ENCODE measurements around the gene SLC35G2.
"Not testable (repeated sequence)": the region's sequence is repeated elsewhere in the genome, so short reads cannot be mapped to it uniquely, and the experiment has no call there.

The SLC35G2 gene

GRCh38 chr3:136891934-136892855 lies 73.3 kb downstream of the SLC35G2 start:
- no peak for DNase-seq

DNA sequence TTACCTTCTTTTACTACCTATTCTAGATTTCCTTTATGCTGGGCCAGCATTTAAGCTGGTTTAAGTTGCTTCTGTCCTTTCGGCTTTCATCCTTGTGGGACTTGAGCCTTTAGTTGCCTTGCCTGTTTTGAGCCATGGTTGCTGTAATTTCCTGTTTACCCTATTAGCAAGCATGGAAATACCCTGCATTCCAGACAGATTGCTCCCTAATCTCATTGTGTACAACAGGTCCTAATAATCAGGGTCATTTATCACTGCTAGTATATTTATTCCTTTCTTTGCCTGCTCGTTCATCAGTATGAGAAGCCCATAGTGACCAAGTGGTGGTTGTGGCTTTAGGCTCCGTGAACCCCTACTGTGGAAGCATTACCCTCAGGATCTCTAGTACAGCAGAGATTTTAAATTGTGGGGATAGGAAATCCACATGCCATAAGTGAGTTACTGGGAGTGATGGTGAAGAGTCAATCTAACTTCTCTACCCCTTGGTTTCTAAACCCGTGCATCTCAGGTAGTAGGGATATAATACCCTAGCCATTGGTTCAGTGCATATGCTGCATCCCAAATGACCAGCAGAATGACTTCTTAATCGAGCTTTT lies 75.0 kb downstream of the SLC35G2 start:
- DNase-seq, result no peak

DNA sequence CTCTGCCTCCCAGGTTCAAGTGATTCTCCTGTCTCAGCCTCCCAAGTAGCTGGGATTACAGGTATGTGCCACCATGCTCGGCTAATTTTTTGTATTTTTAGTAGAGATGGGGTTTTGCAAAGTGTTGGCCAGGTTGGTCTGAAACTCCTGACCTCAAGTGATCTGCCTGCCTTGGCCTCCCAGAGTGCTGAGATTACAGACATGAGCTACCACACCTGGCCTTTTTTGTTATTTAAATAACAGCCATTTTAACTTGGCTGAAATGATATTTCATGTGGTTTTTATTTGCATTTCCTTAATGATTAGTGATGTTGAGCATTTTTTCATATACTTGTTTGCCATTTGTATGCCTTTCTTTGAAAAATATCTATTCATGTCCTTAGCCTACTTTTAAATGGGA lies 78.2 kb downstream of the SLC35G2 start:
- DNase-seq, result not testable (repeated sequence)

GRCh38 chr3:136898549-136898948 lies 79.6 kb downstream of the SLC35G2 start:
- no peak for DNase-seq

DNA sequence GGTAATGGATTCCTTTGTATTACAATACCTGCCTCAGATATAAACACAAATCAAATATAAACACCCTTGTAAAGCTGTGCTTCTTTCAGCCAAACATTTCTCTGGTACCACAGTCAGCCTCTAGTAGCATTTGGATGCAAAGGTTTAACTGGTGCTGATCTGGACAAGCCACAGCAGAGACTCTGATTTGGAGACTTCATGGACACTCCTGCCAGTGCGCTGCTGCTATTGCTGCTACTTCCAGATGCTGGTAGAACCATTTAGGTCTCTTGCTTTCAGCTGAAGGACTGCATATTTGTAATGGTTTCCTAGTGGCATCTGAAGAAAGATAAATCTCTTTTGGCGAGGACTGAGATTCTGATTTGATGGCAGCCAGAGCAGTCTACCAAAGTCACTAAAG lies 80.0 kb downstream of the SLC35G2 start:
- no peak for DNase-seq

DNA sequence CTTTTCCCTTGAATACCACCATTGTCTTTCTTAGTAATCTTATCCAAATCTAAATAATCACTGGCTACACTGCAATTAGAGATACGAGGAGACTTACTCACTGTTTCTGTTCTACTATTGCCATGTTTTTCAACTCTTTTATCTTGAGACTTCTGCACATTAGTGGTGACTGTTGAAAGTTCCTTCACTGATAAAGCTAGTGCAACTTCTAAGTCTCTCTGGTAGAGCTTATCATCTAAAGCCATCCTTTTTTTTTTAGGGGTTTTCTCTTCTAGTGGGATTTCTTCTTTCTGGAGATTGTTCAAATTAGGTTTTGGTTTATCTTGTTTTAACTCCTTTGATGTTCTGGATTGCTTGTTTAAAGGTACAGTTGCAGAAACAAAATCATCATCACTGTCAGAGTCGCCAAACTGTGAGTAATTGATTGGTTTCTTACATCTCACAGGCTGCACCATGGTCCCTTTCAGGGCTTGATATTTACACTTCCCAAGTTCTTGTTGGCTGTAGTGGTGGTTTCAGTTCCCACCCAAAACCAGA lies 80.8 kb downstream of the SLC35G2 start:
- DNase-seq, result peak; percentile 89

DNA sequence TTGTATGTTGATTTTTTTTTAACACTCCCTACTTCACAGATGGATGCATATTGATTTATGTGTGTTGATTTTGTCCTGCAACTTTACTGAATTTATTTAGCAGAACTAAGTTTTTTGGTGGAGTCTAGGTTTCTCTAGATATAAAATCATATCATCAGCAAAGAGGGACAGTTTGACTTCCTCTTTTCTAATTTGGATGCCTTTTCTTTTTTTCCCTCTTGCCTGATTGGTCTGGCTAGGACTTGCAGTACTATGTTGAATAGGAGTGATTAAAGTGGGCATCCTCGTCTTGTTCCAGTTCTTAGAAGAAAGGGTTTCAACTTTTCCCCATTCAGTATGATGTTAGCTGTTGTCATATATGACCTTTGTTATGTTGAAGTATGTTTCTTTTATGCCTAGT lies 81.8 kb downstream of the SLC35G2 start:
- DNase-seq, result not testable (repeated sequence)

- no peak for DNase-seq
Observed at GRCh38 chr3:136901391-136901790, 82.5 kb downstream of the SLC35G2 start.

DNA sequence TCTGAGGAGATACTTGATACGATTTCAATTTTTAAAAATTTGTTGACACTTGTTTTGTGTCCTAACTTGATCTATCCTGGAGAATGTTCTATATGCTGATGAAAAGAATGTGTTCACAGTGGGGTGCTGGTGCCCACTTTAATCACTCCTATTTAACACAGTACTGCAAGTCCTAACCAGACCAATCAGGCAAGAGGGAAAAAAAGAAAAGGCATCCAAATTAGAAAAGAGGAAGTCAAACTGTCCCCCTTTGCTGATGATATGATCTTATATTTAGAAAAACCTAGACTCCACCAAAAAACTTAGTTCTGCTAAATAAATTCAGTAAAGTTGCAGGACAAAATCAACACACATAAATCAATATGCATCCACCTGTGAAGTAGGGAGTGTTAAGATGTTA lies 83.6 kb downstream of the SLC35G2 start:
- not testable (repeated sequence) for DNase-seq

- no peak for DNase-seq
Observed at GRCh38 chr3:136903899-136904298, 85.0 kb downstream of the SLC35G2 start.

DNA sequence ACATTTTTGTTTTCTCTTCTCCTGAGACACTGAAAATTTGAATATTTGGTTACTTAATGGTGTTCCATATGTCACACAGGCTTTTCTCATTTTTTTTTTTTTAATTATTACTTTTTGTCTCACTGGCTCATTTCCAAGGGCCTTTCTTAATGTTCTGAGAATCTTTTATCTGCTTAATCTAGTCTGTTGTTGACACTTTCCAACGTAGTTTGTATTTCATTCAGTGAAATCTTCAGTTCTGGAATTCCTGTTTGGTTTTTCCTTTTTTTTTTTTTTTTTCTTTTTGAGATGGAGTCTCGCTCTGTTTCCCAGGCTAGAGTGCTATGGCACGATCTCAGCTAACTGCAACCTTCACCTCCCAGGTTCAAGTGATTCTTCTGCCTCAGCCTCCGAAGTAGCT lies 85.8 kb downstream of the SLC35G2 start:
- no peak for DNase-seq
